Measurements from ENCODE around the gene XRCC1.

The XRCC1 gene

GRCh38 chr19:43545276-43545675, 30.1 kb downstream of the XRCC1 start:
- no peaks in the 10 kb centered on the region for H3K4me1 Mint-ChIP-seq
- no peaks in the 10 kb centered on the region for H3K9me3 Mint-ChIP-seq
- H3K36me3 Mint-ChIP-seq (ENCODE audit: insufficient read depth) = peaks cover 23% of the 10 kb centered on the region
- DNase-seq (ENCODE audit: low spot score in 2 of 2) = no peak
- H3K27ac Mint-ChIP-seq (ENCODE audit: low read depth) = no peak overlapping the region
- H3K4me3 Mint-ChIP-seq = peak overlapping the region; percentile 45
- no peaks in the 10 kb centered on the region for H3K27me3 Mint-ChIP-seq
- ATAC-seq (replicated peaks; ENCODE audit: extremely low read depth, poor library complexity, severe bottlenecking) = no peak

GRCh38 chr19:43544077-43544476, 31.2 kb downstream of the XRCC1 start:
- peaks cover 17% of the 10 kb centered on the region for H3K36me3 Mint-ChIP-seq (ENCODE audit: insufficient read depth)
- no peak overlapping the region for H3K4me3 Mint-ChIP-seq
- ATAC-seq (replicated peaks; ENCODE audit: extremely low read depth, poor library complexity, severe bottlenecking) = no peak
- H3K9me3 Mint-ChIP-seq = peaks cover 3% of the 10 kb centered on the region
- no peaks in the 10 kb centered on the region for H3K27me3 Mint-ChIP-seq
- DNase-seq (ENCODE audit: low spot score in 2 of 2) = no peak
- no peaks in the 10 kb centered on the region for H3K4me1 Mint-ChIP-seq
- peak overlapping the region; percentile 35 for H3K27ac Mint-ChIP-seq (ENCODE audit: low read depth)

- Mint-ChIP-seq H3K36me3 (ENCODE audit: insufficient read depth) (peaks cover 16% of the 10 kb centered on the region), H3K4me1 (no peaks in the 10 kb centered on the region), H3K27ac (ENCODE audit: low read depth) (no peak overlapping the region)
Measured at GRCh38 chr19:43541920-43542650, 33.2 kb downstream of the XRCC1 start.

GRCh38 chr19:43540381-43540780, 34.9 kb downstream of the XRCC1 start:
- H3K4me3 Mint-ChIP-seq = no peak overlapping the region
- peaks cover 11% of the 10 kb centered on the region for H3K9me3 Mint-ChIP-seq
- no peaks in the 10 kb centered on the region for H3K27me3 Mint-ChIP-seq
- H3K27ac Mint-ChIP-seq (ENCODE audit: low read depth) = no peak overlapping the region
- H3K36me3 Mint-ChIP-seq (ENCODE audit: insufficient read depth) = peaks cover 15% of the 10 kb centered on the region
- ATAC-seq (replicated peaks; ENCODE audit: extremely low read depth, poor library complexity, severe bottlenecking) (no peak), DNase-seq (ENCODE audit: low spot score in 2 of 2) (no peak)
- H3K4me1 Mint-ChIP-seq = peaks cover 3% of the 10 kb centered on the region

More at GRCh38 chr19:43541920-43542650, 33.2 kb downstream of the XRCC1 start:
- Mint-ChIP-seq H3K27me3 (no peaks in the 10 kb centered on the region), H3K9me3 (peaks cover 11% of the 10 kb centered on the region), H3K4me3 (no peak overlapping the region)
- ATAC-seq (replicated peaks; ENCODE audit: extremely low read depth, poor library complexity, severe bottlenecking) (no peak), DNase-seq (ENCODE audit: low spot score in 2 of 2) (no peak)

- Mint-ChIP-seq H3K9me3 (peaks cover 11% of the 10 kb centered on the region), H3K4me1 (peaks cover 9% of the 10 kb centered on the region), H3K4me3 (no peak overlapping the region), H3K27me3 (no peaks in the 10 kb centered on the region), H3K27ac (ENCODE audit: low read depth) (no peak overlapping the region), H3K36me3 (ENCODE audit: insufficient read depth) (peaks cover 16% of the 10 kb centered on the region)
- DNase-seq (ENCODE audit: low spot score in 2 of 2) (no peak), ATAC-seq (replicated peaks; ENCODE audit: extremely low read depth, poor library complexity, severe bottlenecking) (no peak)
Measured at GRCh38 chr19:43538922-43539321, 36.4 kb downstream of the XRCC1 start.

- Mint-ChIP-seq H3K9me3 (peaks cover 11% of the 10 kb centered on the region), H3K4me1 (peaks cover 23% of the 10 kb centered on the region), H3K36me3 (ENCODE audit: insufficient read depth) (peaks cover 11% of the 10 kb centered on the region), H3K4me3 (peak overlapping the region; percentile 25), H3K27me3 (no peaks in the 10 kb centered on the region), H3K27ac (ENCODE audit: low read depth) (peak overlapping the region; percentile 82)
- DNase-seq (ENCODE audit: low spot score in 2 of 2) = no peak
- ATAC-seq (replicated peaks; ENCODE audit: extremely low read depth, poor library complexity, severe bottlenecking) = no peak
Measured at GRCh38 chr19:43534816-43535761, 40.2 kb downstream of the XRCC1 start.

GRCh38 chr19:43534305-43534815, 41.0 kb downstream of the XRCC1 start:
- peak overlapping the region; percentile 89 for H3K27ac Mint-ChIP-seq (ENCODE audit: low read depth)
- peaks cover 10% of the 10 kb centered on the region for H3K9me3 Mint-ChIP-seq
- no peak for DNase-seq (ENCODE audit: low spot score in 2 of 2)
- H3K27me3 Mint-ChIP-seq = no peaks in the 10 kb centered on the region
- peaks cover 23% of the 10 kb centered on the region for H3K4me1 Mint-ChIP-seq
- ATAC-seq (replicated peaks; ENCODE audit: extremely low read depth, poor library complexity, severe bottlenecking) = no peak
- H3K4me3 Mint-ChIP-seq = peak overlapping the region; percentile 89
- H3K36me3 Mint-ChIP-seq (ENCODE audit: insufficient read depth) = peaks cover 11% of the 10 kb centered on the region

- Mint-ChIP-seq H3K27ac (ENCODE audit: low read depth) (peak overlapping the region; percentile 89), H3K9me3 (peaks cover 5% of the 10 kb centered on the region), H3K4me1 (peaks cover 23% of the 10 kb centered on the region), H3K36me3 (ENCODE audit: insufficient read depth) (peaks cover 11% of the 10 kb centered on the region), H3K27me3 (no peaks in the 10 kb centered on the region), H3K4me3 (peak overlapping the region; percentile 89)
- DNase-seq (ENCODE audit: low spot score in 2 of 2) = peak; percentile 91 to 92
- ATAC-seq (replicated peaks; ENCODE audit: extremely low read depth, poor library complexity, severe bottlenecking) = peak; percentile 75
Measured at GRCh38 chr19:43533546-43534304, 41.6 kb downstream of the XRCC1 start.

- peaks cover 10% of the 10 kb centered on the region for H3K36me3 Mint-ChIP-seq (ENCODE audit: insufficient read depth)
- no peaks in the 10 kb centered on the region for H3K9me3 Mint-ChIP-seq
- ATAC-seq (replicated peaks; ENCODE audit: extremely low read depth, poor library complexity, severe bottlenecking) (peak; percentile 62), DNase-seq (ENCODE audit: low spot score in 2 of 2) (peak; percentile 59 to 64)
- no peaks in the 10 kb centered on the region for H3K27me3 Mint-ChIP-seq
- H3K27ac Mint-ChIP-seq (ENCODE audit: low read depth) = peak within 1 kb of the TSS; percentile 89
- peak within 1 kb of the TSS; percentile 89 for H3K4me3 Mint-ChIP-seq
- peaks cover 23% of the 10 kb centered on the region for H3K4me1 Mint-ChIP-seq
Measured at GRCh38 chr19:43532962-43533545, 42.3 kb downstream of the XRCC1 start, which contains the start of gene ZNF575. TSS of gene ZNF575 (plus strand) at chr19:43533188. CDS start at chr19:43534423, 1,235 bp downstream.

GRCh38 chr19:43532571-43532961, 42.8 kb downstream of the XRCC1 start:
- H3K36me3 Mint-ChIP-seq (ENCODE audit: insufficient read depth) = peaks cover 10% of the 10 kb centered on the region
- ATAC-seq (replicated peaks; ENCODE audit: extremely low read depth, poor library complexity, severe bottlenecking) = peak; percentile 18
- H3K27ac Mint-ChIP-seq (ENCODE audit: low read depth) = peak overlapping the region; percentile 89
- H3K4me3 Mint-ChIP-seq = peak overlapping the region; percentile 89
- no peak for DNase-seq (ENCODE audit: low spot score in 2 of 2)
- H3K4me1 Mint-ChIP-seq = peaks cover 23% of the 10 kb centered on the region
- H3K27me3 Mint-ChIP-seq = no peaks in the 10 kb centered on the region
- no peaks in the 10 kb centered on the region for H3K9me3 Mint-ChIP-seq

GRCh38 chr19:43527860-43528622, 47.3 kb downstream of the XRCC1 start:
- ATAC-seq (replicated peaks; ENCODE audit: extremely low read depth, poor library complexity, severe bottlenecking) (no peak), DNase-seq (ENCODE audit: low spot score in 2 of 2) (no peak)
- peak overlapping the region; percentile 70 for H3K4me3 Mint-ChIP-seq
- H3K36me3 Mint-ChIP-seq (ENCODE audit: insufficient read depth) = no peaks in the 10 kb centered on the region
- no peaks in the 10 kb centered on the region for H3K9me3 Mint-ChIP-seq
- H3K4me1 Mint-ChIP-seq = peaks cover 37% of the 10 kb centered on the region
- no peaks in the 10 kb centered on the region for H3K27me3 Mint-ChIP-seq
- H3K27ac Mint-ChIP-seq (ENCODE audit: low read depth) = peak overlapping the region; percentile 82
